Brain microvascular endothelial cell (primary cell): ENCODE results near the gene DGCR2.

ENCODE experiments used
- DNase-seq: peaks from one replicate; pipeline ENCODE4 v3.0.0-alpha.2; 2020
- H3K27ac ChIP-seq: fragments of 250-450 bp; sonication (Bioruptor Pico); 2 replicates; pipeline ENCODE4 v1.5.1; 2020; ENCODE audit warnings: mild to moderate bottlenecking, moderate library complexity
- H3K27me3 ChIP-seq: fragments of 250-450 bp; sonication (Bioruptor Pico); replicated peaks from 2 replicates; pipeline ENCODE4 v1.5.1; 2020; ENCODE audit warnings: mild to moderate bottlenecking
- H3K36me3 ChIP-seq: fragments of 250-450 bp; sonication (Bioruptor Pico); replicated peaks from 2 replicates; pipeline ENCODE4 v1.5.1; 2020; ENCODE audit warnings: mild to moderate bottlenecking
- H3K4me3 ChIP-seq: 2 replicates; pipeline ENCODE4 v1.5.1; 2011; ENCODE audit warnings: low read depth, mild to moderate bottlenecking, control low read depth, low read length, moderate library complexity
- in situ Hi-C: cut with HindIII; loops from 2 replicates; pipeline ENCODE4 v1.10.0; 2017; ENCODE audit warnings: low sequenced_read_pairs, low pct_ligation_motif_present
- TF ChIP-seq, protein P1 (sequence below): IDR thresholded peaks from 2 replicates; pipeline ENCODE4 v1.5.1; 2011; ENCODE audit warnings: low read depth, mild to moderate bottlenecking, moderate library complexity, low read length, control low read depth, inconsistent platforms; ENCODE audit errors: missing control alignments

The DGCR2 gene

GRCh38 chr22:19070397-19071169 is 51.6 kb downstream of the DGCR2 start:
- no peak overlapping the region for H3K27ac ChIP-seq
- H3K36me3 ChIP-seq: peaks cover 13% of the 10 kb centered on the region
- no peaks in the 10 kb centered on the region for H3K27me3 ChIP-seq
- in situ Hi-C loops: no loop called here
- TF ChIP-seq, protein P1, sequence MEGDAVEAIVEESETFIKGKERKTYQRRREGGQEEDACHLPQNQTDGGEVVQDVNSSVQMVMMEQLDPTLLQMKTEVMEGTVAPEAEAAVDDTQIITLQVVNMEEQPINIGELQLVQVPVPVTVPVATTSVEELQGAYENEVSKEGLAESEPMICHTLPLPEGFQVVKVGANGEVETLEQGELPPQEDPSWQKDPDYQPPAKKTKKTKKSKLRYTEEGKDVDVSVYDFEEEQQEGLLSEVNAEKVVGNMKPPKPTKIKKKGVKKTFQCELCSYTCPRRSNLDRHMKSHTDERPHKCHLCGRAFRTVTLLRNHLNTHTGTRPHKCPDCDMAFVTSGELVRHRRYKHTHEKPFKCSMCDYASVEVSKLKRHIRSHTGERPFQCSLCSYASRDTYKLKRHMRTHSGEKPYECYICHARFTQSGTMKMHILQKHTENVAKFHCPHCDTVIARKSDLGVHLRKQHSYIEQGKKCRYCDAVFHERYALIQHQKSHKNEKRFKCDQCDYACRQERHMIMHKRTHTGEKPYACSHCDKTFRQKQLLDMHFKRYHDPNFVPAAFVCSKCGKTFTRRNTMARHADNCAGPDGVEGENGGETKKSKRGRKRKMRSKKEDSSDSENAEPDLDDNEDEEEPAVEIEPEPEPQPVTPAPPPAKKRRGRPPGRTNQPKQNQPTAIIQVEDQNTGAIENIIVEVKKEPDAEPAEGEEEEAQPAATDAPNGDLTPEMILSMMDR: no peak
- no peak for DNase-seq
- H3K4me3 ChIP-seq: no peak overlapping the region

- Histone ChIP-seq H3K36me3 (peaks cover 13% of the 10 kb centered on the region), H3K27ac (no peak overlapping the region)
- in situ Hi-C loops: no loop called here
Observed at GRCh38 chr22:19069451-19069850, 52.8 kb downstream of the DGCR2 start.

GRCh38 chr22:19068784-19069271 is 53.4 kb downstream of the DGCR2 start:
- in situ Hi-C loops: no loop called here
- peaks cover 17% of the 10 kb centered on the region for H3K36me3 ChIP-seq
- DNase-seq: no peak
- H3K27me3 ChIP-seq: no peaks in the 10 kb centered on the region
- H3K4me3 ChIP-seq: no peak overlapping the region
- TF ChIP-seq, protein P1: no peak
- no peak overlapping the region for H3K27ac ChIP-seq

More at GRCh38 chr22:19069451-19069850, 52.8 kb downstream of the DGCR2 start:
- H3K27me3 ChIP-seq: no peaks in the 10 kb centered on the region
- DNase-seq: no peak
- H3K4me3 ChIP-seq: no peak overlapping the region
- TF ChIP-seq, protein P1: no peak

- Histone ChIP-seq H3K36me3 (peaks cover 20% of the 10 kb centered on the region), H3K27ac (no peak overlapping the region), H3K27me3 (no peaks in the 10 kb centered on the region), H3K4me3 (no peak overlapping the region)
- DNase-seq: no peak
- TF ChIP-seq, protein P1: no peak
- in situ Hi-C loops: no loop called here
Observed at GRCh38 chr22:19067696-19068348, 54.4 kb downstream of the DGCR2 start.

DNA sequence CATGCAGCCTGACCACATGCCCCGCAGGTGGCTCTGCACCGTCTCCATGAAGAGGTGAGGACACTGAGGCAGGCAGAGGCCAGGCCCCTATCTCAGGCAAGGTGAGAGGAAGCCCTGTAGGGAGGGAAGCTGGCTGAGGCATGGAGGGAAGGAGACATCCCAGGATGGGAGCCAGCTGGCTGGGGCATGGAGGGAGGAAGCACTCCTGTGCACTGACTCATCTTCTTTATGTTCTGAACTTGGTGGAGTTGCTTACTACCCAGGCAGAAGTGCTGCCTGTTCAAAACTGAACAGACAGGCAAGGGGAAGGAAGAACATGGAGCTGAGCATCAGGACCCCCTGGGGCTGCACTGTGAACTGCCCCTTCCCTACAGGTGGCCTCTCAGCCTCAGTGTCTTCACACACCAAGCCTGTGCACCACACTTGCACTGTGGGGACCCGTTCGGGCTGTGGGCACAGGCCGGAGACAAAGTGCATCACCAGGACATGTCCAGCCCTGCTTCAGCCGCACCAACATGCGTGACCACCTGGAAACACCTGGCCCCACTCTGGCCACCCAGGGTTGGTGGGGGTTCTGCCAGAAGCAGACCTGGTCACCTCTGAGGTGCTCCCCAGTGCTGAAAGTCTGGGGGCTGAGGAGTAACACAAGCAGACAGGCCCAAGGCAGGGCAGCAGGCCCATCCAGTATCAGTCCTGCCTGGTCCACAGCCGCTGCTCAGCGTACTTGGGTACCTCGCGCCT is 55.5 kb downstream of the DGCR2 start:
- H3K27me3 ChIP-seq: no peaks in the 10 kb centered on the region
- no peak overlapping the region for H3K27ac ChIP-seq
- in situ Hi-C loops: no loop called here
- no peak overlapping the region for H3K4me3 ChIP-seq
- peaks cover 21% of the 10 kb centered on the region for H3K36me3 ChIP-seq
- TF ChIP-seq, protein P1: no peak
- peak; percentile 13 for DNase-seq
